Keratinocyte (primary cell): ENCODE data around the gene CREB5. TPM values are rescaled to one million over a fixed set of nuclear protein-coding genes. Genes with fewer than 3 reads are reported as not detected.

Experiments
- DNase-seq: peaks from one replicate; pipeline ENCODE4 v3.0.0-alpha.2; 2011; ENCODE audit warnings: low read depth, missing footprints, low spot score
- FAIRE-seq: peaks from 2 replicates; lab custom pipeline; 2011; peaks lifted over from hg19 to GRCh38; lab: Jason Lieb, UNC
- H2AFZ ChIP-seq: 2 replicates; pipeline ENCODE4 v1.6.0; 2012; ENCODE audit warnings: low read length, control low read depth, inconsistent platforms; ENCODE audit not compliant: control insufficient read depth
- H3K27ac ChIP-seq: 2 replicates; pipeline ENCODE4 v1.5.1; 2011; ENCODE audit warnings: low read length; ENCODE audit not compliant: control insufficient read depth, insufficient read depth
- H3K27me3 ChIP-seq: 3 replicates; pipeline ENCODE4 v1.6.0; 2011; ENCODE audit warnings: low read length; ENCODE audit not compliant: control insufficient read depth, insufficient read depth; ENCODE audit errors: extremely low read depth
- H3K36me3 ChIP-seq, 2 experiments: 2 replicates in 1 of 2; 3 replicates in 1 of 2; pipeline ENCODE4 v1.5.1; 2011; ENCODE audit warnings: low read length in 2 of 2, mild to moderate bottlenecking in 1 of 2; ENCODE audit not compliant: control insufficient read depth in 2 of 2, insufficient read depth in 2 of 2; ENCODE audit errors: extremely low read depth in 1 of 2
- H3K4me1 ChIP-seq: 3 replicates; pipeline ENCODE4 v1.5.1; 2011; ENCODE audit warnings: low read length; ENCODE audit not compliant: control insufficient read depth, insufficient read depth; ENCODE audit errors: extremely low read depth
- H3K4me2 ChIP-seq: 3 replicates; pipeline ENCODE4 v1.6.0; 2011; ENCODE audit warnings: low read depth, low read length; ENCODE audit not compliant: control insufficient read depth, insufficient read depth; ENCODE audit errors: extremely low read depth
- H3K4me3 ChIP-seq, 3 experiments: fragments of 200-600 bp in 1 of 3; sonication (generic) in 1 of 3; 2 replicates in 2 of 3; 3 replicates in 1 of 3; pipeline ENCODE4 v1.5.1; 2011 to 2016; ENCODE audit warnings: low read length in 3 of 3, mild to moderate bottlenecking in 3 of 3, control low read depth in 2 of 3, inconsistent platforms in 1 of 3, low read depth in 1 of 3, mixed read lengths in 1 of 3, mixed run types in 1 of 3, moderate library complexity in 1 of 3; ENCODE audit not compliant: control insufficient read depth in 2 of 3, insufficient read depth in 2 of 3; ENCODE audit errors: extremely low read depth in 1 of 3
- H3K79me2 ChIP-seq: 2 replicates; pipeline ENCODE4 v1.6.0; 2012; ENCODE audit warnings: low read length; ENCODE audit not compliant: control insufficient read depth, insufficient read depth
- H3K9ac ChIP-seq: 3 replicates; pipeline ENCODE4 v1.6.0; 2011; ENCODE audit warnings: low read length; ENCODE audit not compliant: control insufficient read depth, insufficient read depth; ENCODE audit errors: extremely low read depth
- H3K9me1 ChIP-seq: 3 replicates; pipeline ENCODE4 v1.6.0; 2011; ENCODE audit warnings: low read length; ENCODE audit not compliant: control insufficient read depth, insufficient read depth; ENCODE audit errors: extremely low read depth
- H3K9me3 ChIP-seq: 2 replicates; pipeline ENCODE4 v1.5.1; 2012; ENCODE audit warnings: low read depth, low read length; ENCODE audit not compliant: control insufficient read depth
- H4K20me1 ChIP-seq: 3 replicates; pipeline ENCODE4 v1.6.0; 2011; ENCODE audit warnings: low read length; ENCODE audit not compliant: control insufficient read depth, insufficient read depth; ENCODE audit errors: extremely low read depth
- EZH2 ChIP-seq: IDR thresholded peaks from one replicate; pipeline ENCODE4 v1.6.1; 2012; ENCODE audit warnings: inconsistent platforms, mild to moderate bottlenecking, low read length, moderate library complexity
- dilution Hi-C: fragments of 300-500 bp; cut with MboI; formaldehyde crosslinking; loops from one replicate; pipeline ENCODE4 v1.7.0; 2020; ENCODE audit warnings: low sequenced_read_pairs; ENCODE audit not compliant: extremely low pct_ligation_motif_present
- polyA plus RNA-seq, 5 experiments: library from polyadenylated mRNA; depleted of rRNA in 3 of 5; stranded (reverse) in 3 of 5; stranded (forward) in 1 of 5; unstranded in 1 of 5; fragments of >200 nt; gene quantifications; 1 replicate in 1 of 5; 2 replicates in 3 of 5; 3 replicates in 1 of 5; pipeline versions ENCODE4 v1.2.1 to v1.2.3, GENCODE V29; 2011 to 2012; ENCODE audit warnings: missing spikeins in 2 of 5, low read depth in 1 of 5, low replicate concordance in 1 of 5
- TF ChIP-seq, protein P1 (sequence below), 3 experiments: IDR thresholded peaks in 1 of 3; conservative IDR thresholded peaks in 1 of 3; optimal IDR thresholded peaks in 1 of 3; 2 replicates in 2 of 3; 3 replicates in 1 of 3; pipeline versions ENCODE3 to v1.5.1; 2011; ENCODE audit warnings: low read length in 3 of 3, mild to moderate bottlenecking in 3 of 3, moderate library complexity in 2 of 3, control low read depth in 1 of 3, inconsistent platforms in 1 of 3; ENCODE audit not compliant: insufficient read depth in 2 of 3; ENCODE audit errors: extremely low read depth in 1 of 3

The CREB5 gene
- polyA plus RNA-seq, 1 donor (not counting 4 experiments of a cell fraction or from before 2014, with no cell fraction given) = 7.9 TPM

DNA sequence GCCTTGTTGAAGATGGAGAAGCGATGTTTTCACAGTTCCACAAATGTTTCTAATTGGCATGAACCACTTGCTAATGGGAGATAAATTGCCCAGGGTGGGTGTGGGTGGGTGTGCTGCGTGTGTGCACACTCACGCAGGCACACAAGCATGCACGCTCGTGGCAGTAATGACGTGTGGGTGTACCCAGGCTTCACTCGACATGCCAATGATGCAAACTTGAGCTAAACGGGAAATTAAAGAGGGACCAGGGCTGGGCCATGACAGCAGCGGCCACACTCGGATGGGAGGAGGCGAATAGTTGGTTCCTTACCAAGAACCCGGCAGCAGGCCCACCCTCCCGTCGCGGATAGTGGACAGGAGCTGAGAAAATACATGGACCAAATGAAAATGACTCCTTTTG lies 386.0 kb downstream of the CREB5 start:
- Histone ChIP-seq H3K79me2 (no peaks in the 10 kb centered on the region), H3K36me3 (no peaks in the 10 kb centered on the region), H3K9ac (no peak overlapping the region), H2AFZ (no peak overlapping the region), H4K20me1 (no peaks in the 10 kb centered on the region), H3K27me3 (no peaks in the 10 kb centered on the region), H3K4me2 (no peak overlapping the region), H3K27ac (no peak overlapping the region), H3K4me3 (no peak overlapping the region), H3K9me3 (no peaks in the 10 kb centered on the region), H3K4me1 (no peaks in the 10 kb centered on the region), H3K9me1 (no peaks in the 10 kb centered on the region)
- FAIRE-seq = no peak
- no peak for DNase-seq
- TF ChIP-seq, protein P1, sequence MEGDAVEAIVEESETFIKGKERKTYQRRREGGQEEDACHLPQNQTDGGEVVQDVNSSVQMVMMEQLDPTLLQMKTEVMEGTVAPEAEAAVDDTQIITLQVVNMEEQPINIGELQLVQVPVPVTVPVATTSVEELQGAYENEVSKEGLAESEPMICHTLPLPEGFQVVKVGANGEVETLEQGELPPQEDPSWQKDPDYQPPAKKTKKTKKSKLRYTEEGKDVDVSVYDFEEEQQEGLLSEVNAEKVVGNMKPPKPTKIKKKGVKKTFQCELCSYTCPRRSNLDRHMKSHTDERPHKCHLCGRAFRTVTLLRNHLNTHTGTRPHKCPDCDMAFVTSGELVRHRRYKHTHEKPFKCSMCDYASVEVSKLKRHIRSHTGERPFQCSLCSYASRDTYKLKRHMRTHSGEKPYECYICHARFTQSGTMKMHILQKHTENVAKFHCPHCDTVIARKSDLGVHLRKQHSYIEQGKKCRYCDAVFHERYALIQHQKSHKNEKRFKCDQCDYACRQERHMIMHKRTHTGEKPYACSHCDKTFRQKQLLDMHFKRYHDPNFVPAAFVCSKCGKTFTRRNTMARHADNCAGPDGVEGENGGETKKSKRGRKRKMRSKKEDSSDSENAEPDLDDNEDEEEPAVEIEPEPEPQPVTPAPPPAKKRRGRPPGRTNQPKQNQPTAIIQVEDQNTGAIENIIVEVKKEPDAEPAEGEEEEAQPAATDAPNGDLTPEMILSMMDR (optimal IDR thresholded peaks at IDR 0.05 in 1 of 3, IDR thresholded peaks at IDR 0.05 in 1 of 3, conservative IDR thresholded peaks at IDR 0.05 in 1 of 3; ENCODE audit: extremely low read depth in 1 of 3, insufficient read depth in 2 of 3, low read length in 3 of 3) = no peak
- TF ChIP-seq EZH2 = no peak
- dilution Hi-C loops = no loop called here

DNA sequence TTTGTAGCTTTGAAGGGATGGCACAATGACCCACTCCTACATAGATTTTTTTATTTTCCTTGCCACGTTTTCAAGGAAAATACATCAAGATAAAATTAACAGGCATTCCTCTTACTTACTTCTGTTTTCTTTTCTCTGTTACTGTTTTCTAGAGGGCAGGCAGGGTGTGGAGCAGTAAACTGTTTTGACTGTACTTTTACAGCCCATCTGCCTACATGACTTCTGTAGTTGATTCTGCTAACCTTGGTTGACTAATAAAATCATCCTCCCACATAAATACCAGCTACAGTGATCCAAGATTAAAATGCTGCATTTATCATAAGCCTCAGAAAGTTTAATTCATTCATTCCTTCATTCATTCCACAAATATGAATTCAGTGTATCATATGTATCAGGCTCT lies 387.3 kb downstream of the CREB5 start:
- dilution Hi-C loops = no loop called here
- Histone ChIP-seq H3K27ac (no peak overlapping the region), H3K36me3 (peaks cover 0 to 3% of the 10 kb centered on the region in 2 experiments), H3K9me3 (no peaks in the 10 kb centered on the region), H3K27me3 (no peaks in the 10 kb centered on the region), H3K4me2 (no peak overlapping the region), H3K79me2 (no peaks in the 10 kb centered on the region), H3K4me1 (no peaks in the 10 kb centered on the region), H3K9ac (no peak overlapping the region), H2AFZ (no peak overlapping the region), H3K9me1 (no peaks in the 10 kb centered on the region), H3K4me3 (no peak overlapping the region), H4K20me1 (no peaks in the 10 kb centered on the region)
- FAIRE-seq (no peak), DNase-seq (no peak)
- TF ChIP-seq EZH2 = no peak
- TF ChIP-seq, protein P1 (optimal IDR thresholded peaks at IDR 0.05 in 1 of 3, IDR thresholded peaks at IDR 0.05 in 1 of 3, conservative IDR thresholded peaks at IDR 0.05 in 1 of 3; ENCODE audit: extremely low read depth in 1 of 3, insufficient read depth in 2 of 3, low read length in 3 of 3) = no peak
